ENCODE measurements around the gene SERPINB6. TPM values are rescaled to one million over a fixed set of nuclear protein-coding genes. Genes with fewer than 3 reads are reported as not detected.

The SERPINB6 gene
- total and polyA plus RNA-seq, 4 donors = 24.0 to 32.4 (median 31.8) TPM

GRCh38 chr6:2945153-2945452 lies 26.3 kb downstream of the SERPINB6 start:
- H3K9ac ChIP-seq (ENCODE audit: low read depth in 1 of 2, low read length in 2 of 2) = no peak overlapping the region
- WGBS = 91% methylated on average over 8 of the region's 8 CpGs
- no peak for DNase-seq (ENCODE audit: low spot score)
- H3K36me3 ChIP-seq (ENCODE audit: control insufficient read depth in 4 of 4, insufficient read depth in 3 of 4, low read depth in 1 of 4, low read length in 3 of 4) = peaks cover 0 to 12% (median 6%) of the 10 kb centered on the region in 4 donors
- H3K27me3 ChIP-seq (ENCODE audit: control insufficient read depth in 4 of 4, insufficient read depth in 4 of 4, low read length in 3 of 4) = no peaks in the 10 kb centered on the region
- H3K27ac ChIP-seq (ENCODE audit: low read depth in 1 of 2, low read length in 2 of 2) = no peak overlapping the region
- TF ChIP-seq HNF4A (conservative IDR thresholded peaks at IDR 0.05) (no peak), TAF1 (conservative IDR thresholded peaks at IDR 0.05) (no peak), JUND (IDR thresholded peaks at IDR 0.05) (no peak), GABPA (IDR thresholded peaks at IDR 0.05 in 1 of 2, conservative IDR thresholded peaks at IDR 0.05 in 1 of 2) (no peak), RXRA (IDR thresholded peaks at IDR 0.05) (no peak), HNF4G (IDR thresholded peaks at IDR 0.05) (no peak), SP1 (IDR thresholded peaks at IDR 0.05) (no peak), MAX (IDR thresholded peaks at IDR 0.05) (no peak), FOXA1 (IDR thresholded peaks at IDR 0.05) (no peak), RAD21 (IDR thresholded peaks at IDR 0.05) (no peak), EGR1 (IDR thresholded peaks at IDR 0.05; ENCODE audit: low read depth in 2 of 2) (no peak), REST (IDR thresholded peaks at IDR 0.05) (no peak), NR2F2 (IDR thresholded peaks at IDR 0.05) (no peak), FOXA2 (IDR thresholded peaks at IDR 0.05) (no peak)
- TF ChIP-seq, protein P1, sequence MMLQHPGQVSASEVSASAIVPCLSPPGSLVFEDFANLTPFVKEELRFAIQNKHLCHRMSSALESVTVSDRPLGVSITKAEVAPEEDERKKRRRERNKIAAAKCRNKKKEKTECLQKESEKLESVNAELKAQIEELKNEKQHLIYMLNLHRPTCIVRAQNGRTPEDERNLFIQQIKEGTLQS (IDR thresholded peaks at IDR 0.05) = no peak
- TF ChIP-seq, protein P2, sequence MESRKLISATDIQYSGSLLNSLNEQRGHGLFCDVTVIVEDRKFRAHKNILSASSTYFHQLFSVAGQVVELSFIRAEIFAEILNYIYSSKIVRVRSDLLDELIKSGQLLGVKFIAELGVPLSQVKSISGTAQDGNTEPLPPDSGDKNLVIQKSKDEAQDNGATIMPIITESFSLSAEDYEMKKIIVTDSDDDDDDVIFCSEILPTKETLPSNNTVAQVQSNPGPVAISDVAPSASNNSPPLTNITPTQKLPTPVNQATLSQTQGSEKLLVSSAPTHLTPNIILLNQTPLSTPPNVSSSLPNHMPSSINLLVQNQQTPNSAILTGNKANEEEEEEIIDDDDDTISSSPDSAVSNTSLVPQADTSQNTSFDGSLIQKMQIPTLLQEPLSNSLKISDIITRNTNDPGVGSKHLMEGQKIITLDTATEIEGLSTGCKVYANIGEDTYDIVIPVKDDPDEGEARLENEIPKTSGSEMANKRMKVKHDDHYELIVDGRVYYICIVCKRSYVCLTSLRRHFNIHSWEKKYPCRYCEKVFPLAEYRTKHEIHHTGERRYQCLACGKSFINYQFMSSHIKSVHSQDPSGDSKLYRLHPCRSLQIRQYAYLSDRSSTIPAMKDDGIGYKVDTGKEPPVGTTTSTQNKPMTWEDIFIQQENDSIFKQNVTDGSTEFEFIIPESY (IDR thresholded peaks at IDR 0.05) = no peak
- H3K4me3 ChIP-seq (ENCODE audit: low read depth in 1 of 3, low read length in 3 of 3) = no peak overlapping the region
- no peaks in the 10 kb centered on the region for H3K4me1 ChIP-seq (ENCODE audit: control insufficient read depth in 4 of 4, insufficient read depth in 4 of 4, low read length in 3 of 4)
- H3K9me3 ChIP-seq (ENCODE audit: control insufficient read depth in 4 of 4, low read length in 3 of 4) = no peaks in the 10 kb centered on the region

GRCh38 chr6:2944405-2945152 lies 26.8 kb downstream of the SERPINB6 start:
- Histone ChIP-seq H3K27ac (ENCODE audit: low read depth in 1 of 2, low read length in 2 of 2) (no peak overlapping the region), H3K36me3 (ENCODE audit: control insufficient read depth in 4 of 4, insufficient read depth in 3 of 4, low read depth in 1 of 4, low read length in 3 of 4) (peaks cover 0 to 12% (median 6%) of the 10 kb centered on the region in 4 donors), H3K9me3 (ENCODE audit: control insufficient read depth in 4 of 4, low read length in 3 of 4) (no peaks in the 10 kb centered on the region), H3K4me3 (ENCODE audit: low read depth in 1 of 3, low read length in 3 of 3) (no peak overlapping the region), H3K27me3 (ENCODE audit: control insufficient read depth in 4 of 4, insufficient read depth in 4 of 4, low read length in 3 of 4) (no peaks in the 10 kb centered on the region), H3K9ac (ENCODE audit: low read depth in 1 of 2, low read length in 2 of 2) (no peak overlapping the region), H3K4me1 (ENCODE audit: control insufficient read depth in 4 of 4, insufficient read depth in 4 of 4, low read length in 3 of 4) (no peaks in the 10 kb centered on the region)
- DNase-seq (ENCODE audit: low spot score) = no peak
- WGBS = 87% methylated on average over 7 of the region's 7 CpGs
- TF ChIP-seq MAX (IDR thresholded peaks at IDR 0.05) = no peak
